Measurements from ENCODE around the gene SATB2. TPM values are rescaled to one million over a fixed set of nuclear protein-coding genes. Genes with fewer than 3 reads are reported as not detected.

SATB2 gene
- total RNA-seq, 1 donor from 2014 or later: 0.14 TPM

DNA sequence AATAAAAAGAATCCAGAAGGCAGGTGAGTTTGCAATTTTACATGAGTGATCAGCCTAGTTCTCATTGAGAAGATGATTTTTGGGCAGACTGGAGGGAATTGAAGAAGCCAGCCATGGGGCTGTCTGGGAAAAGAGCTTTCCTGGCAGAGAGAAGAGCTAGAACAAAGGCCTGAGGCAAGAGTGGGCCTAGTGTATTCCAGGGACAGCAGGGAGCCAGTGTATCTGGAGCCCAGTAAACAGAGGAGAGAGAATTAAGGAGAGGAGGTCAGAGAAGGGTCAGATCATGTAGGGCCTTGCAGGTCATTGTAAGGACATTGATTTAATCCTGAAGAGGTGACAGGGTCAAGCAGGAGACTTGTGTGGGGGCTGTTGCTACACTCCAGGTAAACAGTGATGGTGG is 195.8 kb downstream of the SATB2 start:
- intact Hi-C loops (cut with micrococcal nuclease): no loop called here

DNA sequence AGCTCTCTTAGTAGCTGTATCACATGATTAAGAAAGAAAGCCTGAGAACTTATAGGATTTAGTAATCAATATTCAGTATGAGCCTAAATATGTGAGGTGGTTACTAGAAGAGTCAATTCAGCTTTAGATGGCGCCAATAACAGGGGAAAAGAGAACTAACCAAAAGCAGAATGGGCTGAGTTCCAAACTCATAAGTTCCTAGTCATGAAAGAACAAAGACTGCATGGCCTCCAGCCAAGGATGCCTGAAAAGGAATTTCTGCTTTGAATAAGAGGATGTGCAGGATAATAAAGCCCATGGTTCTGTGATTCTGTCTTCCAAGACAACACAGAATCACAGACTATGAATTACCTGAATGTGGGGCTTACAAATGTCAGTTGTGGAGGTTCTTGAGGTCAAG is 196.5 kb downstream of the SATB2 start:
- intact Hi-C loops (cut with micrococcal nuclease): no loop called here

DNA sequence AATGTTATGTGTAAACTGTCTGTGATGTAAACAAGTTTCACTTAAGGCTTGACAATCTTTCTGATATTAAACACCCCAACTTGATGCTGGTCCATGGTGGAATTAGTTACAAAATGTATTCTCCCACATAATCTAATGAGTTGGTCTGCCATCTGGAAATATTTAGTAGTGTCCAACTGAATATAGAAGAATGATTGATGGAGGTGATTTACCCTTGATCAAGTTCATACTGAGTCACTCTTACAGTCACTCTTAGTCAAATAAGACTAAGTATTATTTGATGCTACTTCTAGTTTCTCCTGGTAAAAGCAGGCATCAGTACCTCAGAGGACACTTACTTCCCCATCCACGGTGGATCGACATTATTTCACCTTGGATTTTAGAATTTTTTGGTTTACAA is 198.1 kb downstream of the SATB2 start:
- intact Hi-C loops (cut with micrococcal nuclease): no loop called here

DNA sequence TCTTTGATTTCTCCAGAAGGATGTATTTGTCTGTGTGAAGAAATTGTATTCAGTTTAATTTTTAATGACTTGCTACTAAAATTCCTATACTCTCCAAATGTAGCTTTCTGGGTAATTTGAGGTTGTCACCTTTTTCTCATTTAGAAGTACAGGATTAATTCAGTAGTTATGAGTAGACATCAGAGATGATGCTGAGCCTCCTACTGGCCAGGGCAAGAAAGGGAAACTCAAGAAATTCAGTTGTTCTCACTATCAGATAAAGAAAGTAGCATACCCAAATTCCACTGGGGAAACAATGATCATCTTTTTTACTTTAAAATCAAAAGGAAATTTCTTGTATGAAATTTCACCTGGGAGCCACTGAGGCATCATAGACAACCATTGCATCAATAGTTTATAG is 199.4 kb downstream of the SATB2 start:
- intact Hi-C loops (cut with micrococcal nuclease): no loop called here

DNA sequence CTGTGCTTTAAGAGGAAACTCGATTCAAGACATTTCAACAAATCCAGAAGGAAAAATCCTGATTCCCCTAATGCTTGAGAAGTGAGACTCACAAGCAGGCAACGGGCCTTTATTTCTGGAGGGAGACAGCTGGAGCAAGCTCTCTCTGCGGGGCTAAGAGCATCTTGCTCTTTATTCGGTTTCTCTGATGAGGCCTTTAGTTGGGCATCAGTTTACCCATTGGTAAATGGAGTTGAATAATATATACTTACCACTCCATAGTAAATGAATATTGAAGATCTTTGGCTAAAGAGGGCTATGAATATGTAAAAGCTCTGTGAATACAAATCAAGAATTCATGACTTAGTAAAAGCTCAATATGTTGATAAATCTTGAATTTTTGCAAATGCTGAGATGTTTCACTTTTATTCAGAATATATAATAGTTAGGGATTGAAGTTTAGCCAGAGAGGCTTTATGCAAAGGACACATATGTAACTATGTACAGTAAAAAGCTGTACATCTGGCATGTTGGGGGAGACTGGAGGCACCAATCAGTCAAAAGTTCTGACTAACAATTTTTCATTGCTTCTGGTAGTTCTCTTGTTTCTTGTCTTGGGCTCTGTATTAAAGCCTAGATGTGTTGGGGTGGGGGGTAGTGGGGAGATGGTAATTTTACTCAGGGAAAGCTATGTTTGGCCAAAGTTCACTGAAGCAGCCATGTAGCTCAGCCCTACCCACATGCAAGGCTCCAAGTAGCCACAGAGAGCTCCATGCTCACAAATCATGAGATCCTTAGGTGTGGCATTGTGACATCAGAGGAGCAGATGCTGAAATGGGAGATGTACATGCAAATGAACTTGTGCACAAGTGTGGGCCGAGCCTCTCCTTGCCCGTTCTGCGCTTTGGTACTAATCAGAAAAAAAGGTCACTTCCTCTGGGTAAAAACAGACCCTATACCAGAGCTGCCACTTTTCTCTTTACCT is 200.2 kb downstream of the SATB2 start:
- intact Hi-C loops (cut with micrococcal nuclease): no loop called here

DNA sequence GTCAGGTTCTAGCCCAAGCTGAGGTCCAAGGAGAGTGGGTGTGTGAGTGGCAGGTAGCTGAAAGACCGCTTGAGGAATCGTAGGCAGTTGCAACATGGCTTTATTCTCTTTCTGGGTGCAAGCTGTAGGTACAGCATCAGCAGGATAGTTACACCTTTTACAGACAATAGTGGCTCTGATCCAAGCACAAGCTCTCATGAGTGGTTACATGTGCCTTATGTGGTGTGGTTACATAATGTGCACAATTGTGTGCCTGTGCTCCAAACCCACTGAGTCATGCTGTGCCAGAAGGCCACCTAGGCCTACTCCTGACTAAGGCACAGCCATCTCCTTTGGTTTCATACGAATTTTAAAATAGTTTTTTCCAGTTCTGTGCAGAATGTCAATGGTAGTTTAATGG is 227.6 kb downstream of the SATB2 start:
- intact Hi-C loops (cut with micrococcal nuclease): no loop called here

DNA sequence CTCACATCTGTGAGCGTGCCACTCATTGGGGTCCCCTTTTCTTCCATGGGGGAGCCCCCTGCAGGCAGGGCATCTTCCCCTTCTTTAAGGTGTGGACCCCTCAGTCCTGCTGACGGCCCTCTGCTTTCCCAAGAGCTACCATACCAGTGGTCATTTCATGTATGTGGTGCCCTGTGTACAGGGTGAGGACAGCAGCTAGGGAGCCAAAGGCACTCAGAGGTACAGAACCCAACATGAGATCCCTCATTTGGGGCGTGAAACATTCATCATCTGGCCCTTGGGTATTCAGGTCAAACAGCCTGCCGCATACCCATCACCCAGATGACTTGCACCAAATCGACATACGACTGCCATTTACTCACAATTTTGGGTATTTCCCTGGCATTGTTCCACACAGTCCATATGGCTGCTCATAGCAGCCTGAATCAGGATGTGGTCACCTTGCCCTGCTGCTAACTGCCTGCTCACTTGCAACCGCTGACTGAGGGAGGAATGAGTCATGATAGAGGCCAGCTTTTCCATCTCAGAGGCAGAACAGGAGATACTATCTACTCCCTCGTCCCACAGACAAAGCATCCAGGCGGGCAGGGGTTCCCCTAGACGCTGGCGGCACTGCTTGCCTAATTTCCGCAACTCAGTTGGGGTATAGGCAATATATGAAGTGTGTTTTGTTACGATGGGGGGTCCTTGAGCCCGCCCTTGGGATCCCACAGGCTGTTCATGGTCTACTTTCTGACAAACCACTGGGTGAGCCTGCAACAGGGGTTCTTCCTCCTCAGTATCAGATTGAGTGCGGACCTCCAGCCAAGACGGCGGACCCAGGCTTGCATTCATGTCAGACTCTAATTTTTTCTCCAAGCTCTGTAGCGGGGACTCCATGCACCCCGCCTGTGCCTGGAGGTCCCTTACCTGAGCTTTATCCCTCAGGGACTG is 228.6 kb downstream of the SATB2 start:
- intact Hi-C loops (cut with micrococcal nuclease): no loop called here

DNA sequence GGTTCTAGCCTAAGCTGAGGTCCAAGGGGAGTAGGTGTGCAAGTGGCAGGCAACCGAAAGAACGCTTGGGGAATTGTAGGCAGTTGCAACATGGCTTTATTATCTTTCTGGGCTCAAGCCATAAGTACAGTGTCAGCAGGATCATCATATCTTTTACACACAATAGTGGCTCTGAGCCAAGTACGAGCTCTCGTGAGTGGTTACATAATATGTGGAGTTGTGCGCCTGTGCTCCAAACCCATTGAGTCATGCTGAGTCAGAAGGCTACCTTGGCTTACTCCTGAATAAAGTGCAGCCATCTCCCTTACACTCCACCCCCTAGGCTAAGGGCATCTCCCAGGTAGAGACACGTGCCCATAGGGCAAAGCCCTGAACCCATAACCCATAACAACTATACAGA is 233.9 kb downstream of the SATB2 start:
- intact Hi-C loops (cut with micrococcal nuclease): no loop called here

DNA sequence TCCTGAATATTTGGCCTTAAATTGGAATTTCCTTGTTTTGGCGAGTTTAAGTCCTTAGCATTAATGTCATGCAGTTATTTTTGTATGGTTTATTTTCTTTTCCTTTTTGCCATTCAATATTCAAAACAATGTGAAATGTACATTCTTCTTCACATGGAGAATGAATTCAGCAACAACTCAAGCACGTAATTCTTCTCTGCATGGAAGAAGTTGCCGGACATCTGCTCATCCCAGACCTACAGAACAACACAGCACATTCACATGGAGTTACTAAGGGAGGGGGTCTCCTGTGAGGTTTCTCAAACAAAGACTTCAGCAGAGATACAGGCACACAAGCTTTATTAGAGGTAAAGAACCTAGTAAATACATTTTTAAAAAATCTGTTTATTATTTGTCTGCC is 236.8 kb downstream of the SATB2 start:
- intact Hi-C loops (cut with micrococcal nuclease): no loop called here

DNA sequence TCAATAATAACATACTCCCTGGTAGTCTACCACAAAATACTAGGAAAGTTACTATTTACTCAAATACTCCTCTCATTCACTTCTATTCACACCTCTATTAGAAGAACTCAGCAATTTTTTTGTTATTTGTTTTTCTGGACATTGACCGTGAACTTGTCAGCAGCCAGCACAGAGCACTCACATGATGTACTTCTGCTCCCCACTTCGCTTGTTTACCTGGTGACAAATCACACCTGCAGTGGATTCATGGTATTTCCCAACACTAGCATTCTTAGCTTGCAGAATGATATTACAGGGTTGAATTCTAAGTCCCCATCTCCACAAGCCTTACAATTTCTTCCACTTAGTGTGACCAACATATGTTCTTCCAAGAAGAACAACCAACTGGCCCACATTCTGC is 238.2 kb downstream of the SATB2 start:
- intact Hi-C loops (cut with micrococcal nuclease): no loop called here

Measured in T-helper 2 cell treated with Interferon-gamma antibody and Interleukin-4, amounts not matched to agents 100 ng/mL and 5 ng/mL, for 36 hours (primary cell).